T-cell (primary cell): Measurements from ENCODE around the gene PHGDH. TPM values are rescaled to one million over a fixed set of nuclear protein-coding genes. Genes with fewer than 3 reads are reported as not detected.

ENCODE experiments used
- ATAC-seq, 4 experiments: fragments of 200-7000 bp in 3 of 4; fragments of 150-1000 bp in 1 of 4; cut with Tn5 transposase; replicated peaks in 1 of 4; 1 replicate in 3 of 4; 2 replicates in 1 of 4; pipeline ENCODE4 v1.10.0; 2021; ENCODE audit warnings: moderate library complexity in 3 of 4, mild to moderate bottlenecking in 2 of 4, moderate number of reproducible peaks in 1 of 4
- CTCF ChIA-PET, 2 donors: fragments of 300-600 bp; sonication (Branson Sonifier 250); formaldehyde crosslinking; loops; one replicate each; lab custom pipeline; 2022; ENCODE audit warnings: antibody characterized with exemption in 2 of 2; lab: Charles Lee
- POLR2A ChIA-PET, 2 donors: fragments of 300-600 bp; sonication (Branson Sonifier 250); formaldehyde crosslinking; loops; one replicate each; lab custom pipeline; 2022; ENCODE audit warnings: antibody characterized with exemption in 2 of 2; lab: Charles Lee
- DNase-seq, 35 experiments: peaks; one replicate each; pipeline versions ENCODE4 v3.0.0 to v3.0.0-alpha.2; 2013 to 2023
- H3K27ac ChIP-seq: one replicate; pipeline ENCODE4 v1.5.1; 2013; ENCODE audit warnings: low read length
- H3K27me3 ChIP-seq, 2 experiments: replicated peaks in 1 of 2; 1 replicate in 1 of 2; 2 replicates in 1 of 2; pipeline versions ENCODE4 v1.6.1 to v1.7.0; 2013; ENCODE audit warnings: low read length in 1 of 2, mixed read lengths in 1 of 2; ENCODE audit not compliant: control insufficient read depth in 2 of 2, insufficient read depth in 2 of 2; ENCODE audit errors: extremely low read depth in 1 of 2
- H3K36me3 ChIP-seq, 2 donors: 1 replicate in 1 of 2; 2 replicates in 1 of 2; pipeline versions ENCODE4 v1.6.1 to v1.7.0; 2013; ENCODE audit warnings: low read length in 1 of 2; ENCODE audit not compliant: control insufficient read depth in 2 of 2, insufficient read depth in 1 of 2; ENCODE audit errors: extremely low read depth in 1 of 2
- H3K4me1 ChIP-seq, 2 experiments: 1 replicate in 1 of 2; 2 replicates in 1 of 2; pipeline versions ENCODE4 v1.6.1 to v1.7.0; 2013; ENCODE audit warnings: low read length in 2 of 2, mixed read lengths in 1 of 2; ENCODE audit not compliant: insufficient read depth in 2 of 2, control insufficient read depth in 1 of 2; ENCODE audit errors: extremely low read depth in 1 of 2
- H3K4me3 ChIP-seq, 2 donors: 1 replicate in 1 of 2; 2 replicates in 1 of 2; pipeline versions ENCODE4 v1.5.1 to v1.7.0; 2013; ENCODE audit warnings: mild to moderate bottlenecking in 2 of 2, low read length in 1 of 2, moderate library complexity in 1 of 2; ENCODE audit not compliant: control insufficient read depth in 1 of 2; ENCODE audit errors: extremely low read depth in 1 of 2
- H3K9me3 ChIP-seq: 2 replicates; pipeline ENCODE4 v1.7.0; 2013
- H3K27ac Mint-ChIP-seq, 2 donors: one replicate each; pipeline ENCODE4 v1.8.0; 2020 to 2021; ENCODE audit warnings: mild to moderate bottlenecking in 2 of 2, mixed read lengths in 2 of 2
- H3K27me3 Mint-ChIP-seq, 2 donors: one replicate each; pipeline ENCODE4 v1.8.0; 2021 to 2022; ENCODE audit warnings: mixed read lengths in 2 of 2
- H3K36me3 Mint-ChIP-seq: one replicate; pipeline ENCODE4 v1.8.0; 2021; ENCODE audit warnings: mixed read lengths
- H3K4me1 Mint-ChIP-seq, 3 donors: one replicate each; pipeline ENCODE4 v1.8.0; 2020 to 2022; ENCODE audit warnings: mixed read lengths in 3 of 3, mild to moderate bottlenecking in 1 of 3
- H3K4me3 Mint-ChIP-seq, 3 donors: one replicate each; pipeline ENCODE4 v1.8.0; 2020 to 2022; ENCODE audit warnings: mild to moderate bottlenecking in 3 of 3, mixed read lengths in 3 of 3, moderate library complexity in 3 of 3
- H3K9me3 Mint-ChIP-seq, 3 donors: one replicate each; pipeline ENCODE4 v1.8.0; 2020 to 2022; ENCODE audit warnings: mixed read lengths in 3 of 3
- WGBS: methylation state at CpG from one replicate; pipeline ENCODE4 v1.1.5; 2013; ENCODE audit warnings: missing lambda C conversion rate; ENCODE audit not compliant: insufficient coverage; 5-methylcytosine and 5-hydroxymethylcytosine counted together
- total RNA-seq, 35 experiments: library from RNA in 6 of 35; stranded (reverse) in 6 of 35; fragments of 120-200 nt in 1 of 35; gene quantifications; one replicate each; pipeline versions ENCODE4 v1.2.1 to v1.2.4 and lab custom pipeline; 2013 to 2026

The PHGDH gene
- total RNA-seq, 5 donors from 2014 or later (not counting 1 experiment from before 2014, with no cell fraction given), result 7.8 to 27.4 (median 14.3) TPM

- Mint-ChIP-seq H3K27me3 (peaks cover 6 to 12% of the 10 kb centered on the region in 2 donors), H3K36me3 (no peaks in the 10 kb centered on the region), H3K4me3 (no peak overlapping the region), H3K27ac (no peak overlapping the region), H3K9me3 (no peaks in the 10 kb centered on the region), H3K4me1 (no peaks in the 10 kb centered on the region)
- no peaks in the 10 kb centered on the region for H3K27me3 ChIP-seq
- ChIA-PET POLR2A (no interaction called here), CTCF (no interaction called here)
- ATAC-seq (no peak), DNase-seq (no peak)
- no peak overlapping the region for H3K27ac ChIP-seq
- no peak overlapping the region for H3K4me3 ChIP-seq
- H3K4me1 ChIP-seq, result no peaks in the 10 kb centered on the region
- WGBS, result 82% methylated on average over 1 of the region's 9 CpGs
- H3K9me3 ChIP-seq, result no peaks in the 10 kb centered on the region
- H3K36me3 ChIP-seq, result no peaks in the 10 kb centered on the region
These were observed 78.9 kb downstream of the PHGDH start for GRCh38 chr1:119790451-119791198.

GRCh38 chr1:119791377-119791776, 79.6 kb downstream of the PHGDH start:
- no peaks in the 10 kb centered on the region for H3K27me3 ChIP-seq
- no peaks in the 10 kb centered on the region for H3K4me1 ChIP-seq
- Mint-ChIP-seq H3K36me3 (no peaks in the 10 kb centered on the region), H3K9me3 (no peaks in the 10 kb centered on the region), H3K27ac (no peak overlapping the region), H3K27me3 (peaks cover 3 to 12% of the 10 kb centered on the region in 2 donors), H3K4me3 (no peak overlapping the region), H3K4me1 (no peaks in the 10 kb centered on the region)
- ATAC-seq, result no peak
- CTCF ChIA-PET, result no interaction called here
- no peak for DNase-seq
- no peaks in the 10 kb centered on the region for H3K9me3 ChIP-seq
- POLR2A ChIA-PET, result no interaction called here
- no peak overlapping the region for H3K4me3 ChIP-seq
- H3K27ac ChIP-seq, result no peak overlapping the region
- H3K36me3 ChIP-seq, result no peaks in the 10 kb centered on the region
- WGBS, result no CpG with 5 or more reads among the region's 4 CpGs

Other genes starting within 250 kb of the PHGDH start
- not detected for gene HSD3B1, start 204.7 kb upstream of the PHGDH start, total RNA-seq
- under 1 TPM in 3 of 5 donors, not detected in 2; 0.06 to 0.16 (median 0.09) TPM for gene ZNF697, start 63.7 kb upstream of the PHGDH start, total RNA-seq
- gene HMGCS2, start 57.0 kb downstream of the PHGDH start, total RNA-seq, result under 1 TPM in 3 of 5 donors, not detected in 2; 0.35 to 0.82 (median 0.56) TPM
- gene REG4, start 99.5 kb downstream of the PHGDH start, total RNA-seq, result 1 to 10 TPM; 1.6 to 7.7 (median 3.0) TPM
- not detected for gene ADAM30, start 184.6 kb downstream of the PHGDH start, total RNA-seq